ENCODE measurements around the gene SUPT3H. TPM values are rescaled to one million over a fixed set of nuclear protein-coding genes. Genes with fewer than 3 reads are reported as not detected.

Gene SUPT3H
- total and polyA plus RNA-seq, 2 of the 8 experiments (the other 6 are each of a cell fraction or from before 2014, with no cell fraction given): 18.8 to 23.0 TPM

DNA sequence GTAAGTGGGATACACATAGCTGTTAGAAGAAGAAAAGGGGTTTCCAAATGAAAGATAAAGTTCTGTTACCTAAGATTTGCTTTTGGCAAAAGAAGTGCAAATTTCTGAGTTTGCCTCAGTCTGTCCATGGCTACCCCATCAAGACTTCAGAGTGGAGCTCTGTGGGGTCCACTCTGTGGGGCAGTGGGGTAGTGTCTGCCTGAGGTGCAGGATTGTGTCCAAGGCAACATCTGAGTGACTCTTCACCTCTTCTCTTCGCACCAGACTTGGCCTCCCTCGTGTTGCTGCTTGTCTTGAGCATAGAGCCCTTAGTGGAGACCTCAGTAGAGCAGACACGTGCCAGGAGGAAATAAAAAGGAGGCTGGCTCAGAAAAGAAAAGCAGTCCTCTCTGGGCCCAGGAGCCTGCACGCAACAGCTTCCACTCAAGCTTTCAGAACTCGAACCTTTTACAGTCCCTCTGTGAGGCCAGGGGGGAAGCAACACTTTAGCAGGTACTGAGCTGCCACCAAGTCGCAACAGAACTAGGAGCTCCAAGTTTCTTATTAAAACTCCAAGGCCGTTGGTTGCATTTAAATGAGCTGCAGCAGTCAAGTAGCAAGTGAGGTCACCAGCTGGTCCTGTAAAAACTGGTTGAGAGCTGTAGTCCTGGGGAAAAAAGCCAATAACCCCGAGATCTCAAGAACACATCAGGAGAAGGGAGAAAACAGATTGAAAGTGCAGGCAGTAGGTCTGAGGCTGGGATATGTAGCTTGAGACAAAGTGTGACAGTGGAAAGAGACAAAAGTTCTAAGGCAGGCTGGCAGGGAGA, 576.7 kb downstream of the SUPT3H start (continued):
- TF ChIP-seq SP4 (IDR thresholded peaks at IDR 0.05; ENCODE audit: low read length) (no peak), BCL11A (IDR thresholded peaks at IDR 0.05; ENCODE audit: low read depth in 2 of 2, low read length in 2 of 2) (no peak), TAF7 (optimal IDR thresholded peaks at IDR 0.05; ENCODE audit: borderline replicate concordance, low read depth, low read length) (no peak), JUND (IDR thresholded peaks at IDR 0.05; ENCODE audit: low read length) (no peak), CEBPB (IDR thresholded peaks at IDR 0.05; ENCODE audit: low read depth, low read length) (no peak), CTCF (IDR thresholded peaks at IDR 0.05; ENCODE audit: control extremely low read depth in 1 of 3, insufficient read depth in 1 of 3, low read depth in 1 of 3, low read length in 3 of 3) (no peak), JUN (IDR thresholded peaks at IDR 0.05; ENCODE audit: low read depth, low read length) (no peak)
